ENCODE data around the gene CNTNAP2. TPM values are rescaled to one million over a fixed set of nuclear protein-coding genes. Genes with fewer than 3 reads are reported as not detected.

CNTNAP2 gene
- total and polyA plus RNA-seq, 3 experiments from 2014 or later, result not detected

GRCh38 chr7:147990942-147991341 is 1874.3 kb downstream of the CNTNAP2 start:
- no peak for DNase-seq
- no peak overlapping the region for H3K27ac Mint-ChIP-seq
- Histone ChIP-seq H3K27ac (ENCODE audit: low read depth, low read length) (no peak overlapping the region), H3K27me3 (ENCODE audit: insufficient read depth, low read length, poor library complexity, severe bottlenecking) (no peaks in the 10 kb centered on the region), H3K4me3 (ENCODE audit: low read length) (no peak overlapping the region), H3K4me1 (ENCODE audit: insufficient read depth, low read length) (no peaks in the 10 kb centered on the region), H3K9me3 (ENCODE audit: low read length) (no peaks in the 10 kb centered on the region), H3K36me3 (ENCODE audit: insufficient read depth, low read length) (no peaks in the 10 kb centered on the region)
- H3K27me3 Mint-ChIP-seq, result peaks cover 2 to 3% of the 10 kb centered on the region in 2 donors
- no peaks in the 10 kb centered on the region for H3K4me1 Mint-ChIP-seq
- peaks cover 0 to 10% (median 7%) of the 10 kb centered on the region in 5 donors for H3K9me3 Mint-ChIP-seq
- CTCF ChIA-PET, result no interaction called here
- no peak overlapping the region for H3K4me3 Mint-ChIP-seq
- H3K36me3 Mint-ChIP-seq, result no peaks in the 10 kb centered on the region
- POLR2A ChIA-PET, result no interaction called here

- Histone ChIP-seq H3K27ac (ENCODE audit: low read depth, low read length) (no peak overlapping the region), H3K27me3 (ENCODE audit: insufficient read depth, low read length, poor library complexity, severe bottlenecking) (no peaks in the 10 kb centered on the region), H3K4me3 (ENCODE audit: low read length) (no peak overlapping the region), H3K9me3 (ENCODE audit: low read length) (no peaks in the 10 kb centered on the region), H3K36me3 (ENCODE audit: insufficient read depth, low read length) (no peaks in the 10 kb centered on the region), H3K4me1 (ENCODE audit: insufficient read depth, low read length) (no peaks in the 10 kb centered on the region)
- ChIA-PET CTCF (no interaction called here), POLR2A (no interaction called here)
- peaks cover 0 to 9% (median 3%) of the 10 kb centered on the region in 5 donors for H3K9me3 Mint-ChIP-seq
- H3K36me3 Mint-ChIP-seq, result no peaks in the 10 kb centered on the region
- DNase-seq, result no peak
- H3K4me3 Mint-ChIP-seq, result no peak overlapping the region
- H3K27ac Mint-ChIP-seq, result no peak overlapping the region
- H3K4me1 Mint-ChIP-seq, result no peaks in the 10 kb centered on the region
- H3K27me3 Mint-ChIP-seq, result peaks cover 2 to 3% of the 10 kb centered on the region in 2 donors
These were observed 1876.1 kb downstream of the CNTNAP2 start for GRCh38 chr7:147992698-147993097.

GRCh38 chr7:147997636-147998035 is 1881.0 kb downstream of the CNTNAP2 start:
- Histone ChIP-seq H3K4me3 (ENCODE audit: low read length) (no peak overlapping the region), H3K9me3 (ENCODE audit: low read length) (no peaks in the 10 kb centered on the region), H3K36me3 (ENCODE audit: insufficient read depth, low read length) (no peaks in the 10 kb centered on the region), H3K27ac (ENCODE audit: low read depth, low read length) (no peak overlapping the region), H3K27me3 (ENCODE audit: insufficient read depth, low read length, poor library complexity, severe bottlenecking) (no peaks in the 10 kb centered on the region), H3K4me1 (ENCODE audit: insufficient read depth, low read length) (no peaks in the 10 kb centered on the region)
- H3K36me3 Mint-ChIP-seq, result no peaks in the 10 kb centered on the region
- no peak overlapping the region for H3K4me3 Mint-ChIP-seq
- peaks cover 0 to 3% of the 10 kb centered on the region in 2 donors for H3K27me3 Mint-ChIP-seq
- ChIA-PET POLR2A (no interaction called here), CTCF (no interaction called here)
- H3K9me3 Mint-ChIP-seq, result peaks cover 0 to 5% (median 0%) of the 10 kb centered on the region in 5 donors
- H3K4me1 Mint-ChIP-seq, result no peaks in the 10 kb centered on the region
- H3K27ac Mint-ChIP-seq, result no peak overlapping the region
- no peak for DNase-seq

- no peak overlapping the region for H3K27ac Mint-ChIP-seq
- Histone ChIP-seq H3K27ac (ENCODE audit: low read depth, low read length) (no peak overlapping the region), H3K4me1 (ENCODE audit: insufficient read depth, low read length) (no peaks in the 10 kb centered on the region), H3K27me3 (ENCODE audit: insufficient read depth, low read length, poor library complexity, severe bottlenecking) (no peaks in the 10 kb centered on the region), H3K4me3 (ENCODE audit: low read length) (no peak overlapping the region), H3K9me3 (ENCODE audit: low read length) (no peaks in the 10 kb centered on the region), H3K36me3 (ENCODE audit: insufficient read depth, low read length) (no peaks in the 10 kb centered on the region)
- ChIA-PET POLR2A (no interaction called here), CTCF (no interaction called here)
- DNase-seq, result no peak
- H3K4me3 Mint-ChIP-seq, result no peak overlapping the region
- no peaks in the 10 kb centered on the region for H3K36me3 Mint-ChIP-seq
- H3K4me1 Mint-ChIP-seq, result no peaks in the 10 kb centered on the region
- H3K9me3 Mint-ChIP-seq, result peaks cover 0 to 3% (median 0%) of the 10 kb centered on the region in 5 donors
- H3K27me3 Mint-ChIP-seq, result no peaks in the 10 kb centered on the region
These were observed 1883.4 kb downstream of the CNTNAP2 start for GRCh38 chr7:147999962-148000361.

- H3K4me3 ChIP-seq (ENCODE audit: low read length), result no peak overlapping the region
- no peak overlapping the region for H3K4me3 Mint-ChIP-seq
- ChIA-PET CTCF (no interaction called here), POLR2A (no interaction called here)
- H3K9me3 ChIP-seq (ENCODE audit: low read length), result no peaks in the 10 kb centered on the region
- H3K27me3 Mint-ChIP-seq, result no peaks in the 10 kb centered on the region
- DNase-seq, result no peak
- no peaks in the 10 kb centered on the region for H3K4me1 ChIP-seq (ENCODE audit: insufficient read depth, low read length)
- H3K36me3 ChIP-seq (ENCODE audit: insufficient read depth, low read length), result no peaks in the 10 kb centered on the region
- H3K27ac ChIP-seq (ENCODE audit: low read depth, low read length), result no peak overlapping the region
- H3K4me1 Mint-ChIP-seq, result no peaks in the 10 kb centered on the region
- H3K27me3 ChIP-seq (ENCODE audit: insufficient read depth, low read length, poor library complexity, severe bottlenecking), result no peaks in the 10 kb centered on the region
- no peak overlapping the region for H3K27ac Mint-ChIP-seq
- H3K36me3 Mint-ChIP-seq, result no peaks in the 10 kb centered on the region
- H3K9me3 Mint-ChIP-seq, result peaks cover 0 to 3% (median 2%) of the 10 kb centered on the region in 5 donors
These were observed 1895.2 kb downstream of the CNTNAP2 start for GRCh38 chr7:148011753-148012152.

GRCh38 chr7:148014001-148014400 is 1897.4 kb downstream of the CNTNAP2 start:
- no peaks in the 10 kb centered on the region for H3K4me1 Mint-ChIP-seq
- no peak overlapping the region for H3K27ac Mint-ChIP-seq
- Histone ChIP-seq H3K4me3 (ENCODE audit: low read length) (no peak overlapping the region), H3K27me3 (ENCODE audit: insufficient read depth, low read length, poor library complexity, severe bottlenecking) (no peaks in the 10 kb centered on the region), H3K9me3 (ENCODE audit: low read length) (no peaks in the 10 kb centered on the region), H3K36me3 (ENCODE audit: insufficient read depth, low read length) (no peaks in the 10 kb centered on the region), H3K4me1 (ENCODE audit: insufficient read depth, low read length) (no peaks in the 10 kb centered on the region), H3K27ac (ENCODE audit: low read depth, low read length) (no peak overlapping the region)
- no peak overlapping the region for H3K4me3 Mint-ChIP-seq
- H3K36me3 Mint-ChIP-seq, result no peaks in the 10 kb centered on the region
- DNase-seq, result no peak
- POLR2A ChIA-PET, result no interaction called here
- no peaks in the 10 kb centered on the region for H3K27me3 Mint-ChIP-seq
- CTCF ChIA-PET, result no interaction called here
- H3K9me3 Mint-ChIP-seq, result peaks cover 0 to 3% (median 2%) of the 10 kb centered on the region in 5 donors

- Histone ChIP-seq H3K27ac (ENCODE audit: low read depth, low read length) (no peak overlapping the region), H3K36me3 (ENCODE audit: insufficient read depth, low read length) (no peaks in the 10 kb centered on the region), H3K9me3 (ENCODE audit: low read length) (no peaks in the 10 kb centered on the region), H3K27me3 (ENCODE audit: insufficient read depth, low read length, poor library complexity, severe bottlenecking) (no peaks in the 10 kb centered on the region), H3K4me3 (ENCODE audit: low read length) (no peak overlapping the region), H3K4me1 (ENCODE audit: insufficient read depth, low read length) (no peaks in the 10 kb centered on the region)
- POLR2A ChIA-PET, result no interaction called here
- no peak for DNase-seq
- CTCF ChIA-PET, result no interaction called here
- Mint-ChIP-seq H3K4me3 (no peak overlapping the region), H3K27me3 (no peaks in the 10 kb centered on the region), H3K9me3 (peaks cover 0 to 3% (median 2%) of the 10 kb centered on the region in 5 donors), H3K27ac (no peak overlapping the region), H3K4me1 (no peaks in the 10 kb centered on the region), H3K36me3 (no peaks in the 10 kb centered on the region)
These were observed 1897.9 kb downstream of the CNTNAP2 start for GRCh38 chr7:148014541-148014940.

GRCh38 chr7:148017126-148017525 is 1900.5 kb downstream of the CNTNAP2 start:
- Mint-ChIP-seq H3K27me3 (no peaks in the 10 kb centered on the region), H3K27ac (no peak overlapping the region), H3K36me3 (no peaks in the 10 kb centered on the region), H3K4me3 (no peak overlapping the region), H3K4me1 (no peaks in the 10 kb centered on the region), H3K9me3 (peaks cover 0 to 3% (median 2%) of the 10 kb centered on the region in 5 donors)
- no peaks in the 10 kb centered on the region for H3K9me3 ChIP-seq (ENCODE audit: low read length)
- no peak for DNase-seq
- no peaks in the 10 kb centered on the region for H3K36me3 ChIP-seq (ENCODE audit: insufficient read depth, low read length)
- H3K27me3 ChIP-seq (ENCODE audit: insufficient read depth, low read length, poor library complexity, severe bottlenecking), result no peaks in the 10 kb centered on the region
- no peak overlapping the region for H3K4me3 ChIP-seq (ENCODE audit: low read length)
- CTCF ChIA-PET, result no interaction called here
- POLR2A ChIA-PET, result no interaction called here
- no peaks in the 10 kb centered on the region for H3K4me1 ChIP-seq (ENCODE audit: insufficient read depth, low read length)
- H3K27ac ChIP-seq (ENCODE audit: low read depth, low read length), result no peak overlapping the region

- Histone ChIP-seq H3K36me3 (ENCODE audit: insufficient read depth, low read length) (no peaks in the 10 kb centered on the region), H3K4me3 (ENCODE audit: low read length) (no peak overlapping the region), H3K27me3 (ENCODE audit: insufficient read depth, low read length, poor library complexity, severe bottlenecking) (no peaks in the 10 kb centered on the region), H3K9me3 (ENCODE audit: low read length) (no peaks in the 10 kb centered on the region), H3K4me1 (ENCODE audit: insufficient read depth, low read length) (no peaks in the 10 kb centered on the region), H3K27ac (ENCODE audit: low read depth, low read length) (no peak overlapping the region)
- H3K9me3 Mint-ChIP-seq, result peaks cover 0 to 10% (median 0%) of the 10 kb centered on the region in 5 donors
- H3K27me3 Mint-ChIP-seq, result no peaks in the 10 kb centered on the region
- H3K36me3 Mint-ChIP-seq, result no peaks in the 10 kb centered on the region
- CTCF ChIA-PET, result no interaction called here
- DNase-seq, result no peak
- no peaks in the 10 kb centered on the region for H3K4me1 Mint-ChIP-seq
- H3K4me3 Mint-ChIP-seq, result no peak overlapping the region
- POLR2A ChIA-PET, result no interaction called here
- H3K27ac Mint-ChIP-seq, result no peak overlapping the region
These were observed 1904.1 kb downstream of the CNTNAP2 start for GRCh38 chr7:148020679-148021078.

All from CD8-positive, alpha-beta memory T cell (primary cell).